HG02943 (cell line): ENCODE data around the gene C1orf174.

Source experiments
- ATAC-seq: cut with Tn5 transposase; IDR thresholded peaks from one replicate; pipeline ENCODE4 v1.9.1; 2021; ENCODE audit warnings: mild to moderate bottlenecking, low read depth, moderate library complexity; ENCODE audit not compliant: unreplicated experiment

Gene C1orf174

GRCh38 chr1:3841491-3841890 is 58.6 kb downstream of the C1orf174 start:
- no peak for ATAC-seq
